Raji (cell line): Measurements from ENCODE around the gene DYNC1I1.

Source experiments
- POLR2A ChIP-seq: IDR thresholded peaks from 2 replicates; pipeline ENCODE4 v1.6.1; 2011; ENCODE audit warnings: low read depth, low read length, control low read depth; ENCODE audit not compliant: insufficient read depth

Gene DYNC1I1

DNA sequence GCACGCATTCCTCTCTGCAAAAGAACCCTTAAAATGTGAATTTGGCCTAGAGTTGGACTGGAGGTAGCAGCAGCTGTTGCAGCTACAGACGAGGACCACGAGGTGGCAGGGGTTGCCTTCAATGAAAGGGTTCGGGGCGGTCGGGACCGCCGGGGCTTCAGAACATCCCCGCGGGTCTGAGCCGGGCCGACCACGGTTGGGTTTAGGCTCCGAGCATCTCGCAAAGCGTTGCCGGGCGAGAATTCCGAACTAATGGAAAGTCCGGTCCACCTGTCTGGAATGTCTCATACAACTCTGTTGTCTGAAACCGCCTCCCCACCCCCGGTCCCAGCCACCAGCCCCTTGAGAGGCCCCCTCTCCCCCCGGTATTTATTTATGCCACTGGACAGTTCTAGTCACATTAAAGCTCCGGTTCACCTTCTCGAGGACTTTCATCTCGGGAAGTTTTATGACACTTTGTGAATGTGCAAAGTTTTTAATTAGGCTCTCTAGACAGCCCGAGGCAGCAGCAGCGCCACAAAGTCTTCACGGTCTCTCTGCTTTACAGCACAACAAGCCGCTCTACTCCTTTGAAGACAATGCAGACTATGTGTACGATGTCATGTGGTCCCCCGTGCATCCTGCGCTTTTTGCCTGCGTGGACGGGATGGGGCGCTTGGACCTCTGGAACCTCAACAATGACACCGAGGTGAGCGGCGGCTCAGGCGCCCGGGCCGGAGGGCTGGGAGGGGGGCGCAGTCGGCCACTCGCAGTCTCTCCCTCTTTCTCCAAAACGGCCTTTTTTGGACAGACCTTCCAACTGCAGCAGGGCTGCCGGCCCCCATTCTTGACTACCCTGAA, 303.4 kb downstream of the DYNC1I1 start:
- TF ChIP-seq POLR2A: no peak

GRCh38 chr7:96076350-96076707, 304.0 kb downstream of the DYNC1I1 start:
- TF ChIP-seq POLR2A: no peak

DNA sequence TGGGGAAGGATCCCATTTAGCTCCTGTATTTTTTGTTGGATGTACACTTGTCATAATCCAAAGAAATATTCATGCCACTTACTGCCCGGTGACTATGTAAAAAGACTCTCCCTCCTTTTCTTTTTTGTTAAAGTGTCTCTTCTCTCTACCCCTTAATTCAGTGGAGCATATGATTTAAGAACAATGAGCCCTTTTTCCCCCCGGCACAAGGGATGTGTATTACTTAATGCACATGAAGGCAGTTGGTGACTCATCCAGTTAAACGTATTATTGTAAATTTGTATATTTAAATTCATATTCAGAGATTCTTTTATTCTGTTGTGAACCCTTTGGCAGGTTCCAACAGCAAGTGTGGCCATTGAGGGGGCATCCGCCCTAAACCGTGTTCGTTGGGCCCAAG, 307.7 kb downstream of the DYNC1I1 start:
- TF ChIP-seq POLR2A: no peak

DNA sequence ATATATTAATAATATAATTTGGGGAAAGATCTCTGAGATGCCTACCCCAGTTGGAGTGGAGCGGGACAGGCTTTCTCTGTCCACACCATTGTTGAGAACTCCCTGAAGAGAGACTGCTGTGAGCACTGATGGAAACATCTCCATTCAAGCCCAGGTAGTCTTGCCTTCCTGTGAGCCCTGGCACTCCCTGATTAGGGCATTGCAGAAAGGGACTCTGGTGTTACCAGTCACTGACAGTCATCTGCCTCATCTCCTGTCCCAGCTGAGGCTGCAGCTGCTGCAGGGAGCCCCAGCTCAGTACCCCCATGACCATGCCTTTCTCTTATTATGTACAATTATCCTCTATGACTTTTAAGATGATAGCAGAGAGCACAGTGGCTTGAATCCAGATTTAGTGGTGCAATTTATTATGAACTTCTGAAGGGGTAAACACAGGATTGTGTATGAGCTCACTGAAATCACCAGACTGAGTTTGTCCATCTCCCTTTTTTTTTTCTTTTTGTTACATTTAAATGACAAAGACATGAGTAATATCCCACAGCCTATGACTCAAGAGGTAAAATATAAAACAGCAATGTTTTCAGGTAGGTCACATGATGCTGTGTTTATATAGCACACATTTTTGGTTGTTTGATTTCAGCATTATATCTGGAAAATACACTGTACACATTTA, 312.7 kb downstream of the DYNC1I1 start:
- TF ChIP-seq POLR2A: no peak

GRCh38 chr7:96085953-96086352, 313.6 kb downstream of the DYNC1I1 start:
- TF ChIP-seq POLR2A: no peak

GRCh38 chr7:96088579-96088978, 316.2 kb downstream of the DYNC1I1 start:
- TF ChIP-seq POLR2A: no peak

DNA sequence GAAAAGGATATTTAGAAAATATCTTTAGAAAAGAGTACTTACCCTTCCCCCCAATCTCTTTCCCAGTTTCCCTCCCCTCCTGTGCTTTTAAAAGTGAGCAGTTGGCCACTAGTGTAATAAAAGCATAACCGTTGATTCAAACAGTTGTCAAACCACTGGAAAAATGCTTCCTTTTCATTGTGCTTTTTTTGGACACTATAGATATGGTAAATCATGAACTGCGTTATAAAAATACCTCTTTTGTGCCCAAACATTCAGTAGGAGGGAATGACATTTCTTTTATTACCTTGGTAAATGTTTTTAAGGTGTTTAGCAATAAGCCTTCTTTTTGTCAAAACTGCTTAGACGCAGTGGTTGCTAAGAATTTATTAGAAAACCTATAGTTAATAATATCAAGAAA, 317.2 kb downstream of the DYNC1I1 start:
- no peak for TF ChIP-seq POLR2A

DNA sequence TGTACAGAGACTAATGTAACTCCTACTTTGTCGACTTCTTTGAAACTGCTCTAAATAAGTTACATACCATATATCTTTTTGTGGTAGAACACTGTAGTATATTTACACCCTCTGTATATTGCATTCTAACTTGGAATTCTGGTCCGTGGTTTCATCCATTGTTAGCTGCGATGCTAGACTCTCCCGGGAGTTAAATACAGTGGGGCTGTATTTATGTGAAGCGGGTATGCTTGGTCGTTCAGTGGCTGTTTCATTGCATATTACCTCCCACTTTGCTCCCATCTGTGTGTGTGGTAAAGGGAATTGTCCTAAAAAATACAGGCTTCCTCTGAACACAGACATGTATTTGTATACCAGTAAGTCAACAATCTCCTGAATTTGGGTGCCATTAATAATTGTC, 318.4 kb downstream of the DYNC1I1 start:
- no peak for TF ChIP-seq POLR2A

- TF ChIP-seq POLR2A: no peak
Observed at GRCh38 chr7:96093435-96093834, 321.1 kb downstream of the DYNC1I1 start.

GRCh38 chr7:96097835-96098234, 325.5 kb downstream of the DYNC1I1 start:
- no peak for TF ChIP-seq POLR2A

GRCh38 chr7:96100737-96101136, 328.4 kb downstream of the DYNC1I1 start:
- TF ChIP-seq POLR2A: no peak

DNA sequence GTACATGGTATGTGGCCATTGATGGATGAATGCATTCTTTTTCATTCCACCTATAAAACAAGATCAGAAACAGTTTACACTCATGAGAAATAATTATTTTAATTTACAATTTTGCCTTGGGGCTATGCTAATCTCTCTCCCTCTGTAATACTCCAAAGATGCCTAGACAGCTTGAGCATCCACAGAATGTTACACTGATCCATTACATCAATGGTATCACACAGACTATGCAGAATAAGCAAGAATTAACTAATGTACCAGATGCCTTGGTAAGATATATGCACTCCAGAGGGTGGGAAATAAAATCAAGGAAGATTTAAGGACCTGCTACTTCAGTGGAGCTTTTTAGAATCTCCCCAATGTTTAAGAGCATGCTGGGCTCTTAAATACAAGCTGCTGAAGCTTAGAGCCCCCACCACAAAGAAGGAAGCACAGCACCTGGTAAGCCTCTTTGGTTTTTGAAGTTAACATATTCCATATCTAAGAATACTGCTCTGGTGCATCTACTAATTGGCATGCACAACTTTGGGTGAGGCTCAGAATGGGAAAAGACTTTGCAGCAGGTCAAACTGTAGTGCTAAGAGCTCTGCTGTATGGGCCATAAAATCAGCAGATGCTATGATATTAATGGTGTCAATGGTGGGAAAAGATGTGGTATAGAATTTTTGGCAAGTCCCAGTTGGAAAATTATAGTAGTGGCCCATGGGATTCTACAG, 329.9 kb downstream of the DYNC1I1 start:
- TF ChIP-seq POLR2A: no peak

DNA sequence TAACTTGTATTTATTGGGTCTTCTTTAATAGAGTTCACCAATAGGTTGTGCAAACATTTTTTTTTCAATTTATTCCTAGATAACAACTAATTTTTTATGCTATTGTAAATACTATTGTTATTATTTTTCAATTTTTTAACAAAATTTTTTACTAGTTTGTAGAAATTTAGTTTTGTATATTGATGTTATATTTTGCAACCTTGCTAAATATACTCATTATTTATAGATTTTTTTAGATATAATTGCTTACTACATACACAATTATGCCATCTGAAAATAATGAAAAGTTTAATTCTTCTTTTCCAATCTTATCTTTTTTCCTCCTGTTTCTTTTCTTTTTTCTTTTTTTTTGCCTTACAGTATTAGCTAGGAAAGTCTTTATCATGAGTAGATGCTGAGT, 332.6 kb downstream of the DYNC1I1 start:
- no peak for TF ChIP-seq POLR2A

DNA sequence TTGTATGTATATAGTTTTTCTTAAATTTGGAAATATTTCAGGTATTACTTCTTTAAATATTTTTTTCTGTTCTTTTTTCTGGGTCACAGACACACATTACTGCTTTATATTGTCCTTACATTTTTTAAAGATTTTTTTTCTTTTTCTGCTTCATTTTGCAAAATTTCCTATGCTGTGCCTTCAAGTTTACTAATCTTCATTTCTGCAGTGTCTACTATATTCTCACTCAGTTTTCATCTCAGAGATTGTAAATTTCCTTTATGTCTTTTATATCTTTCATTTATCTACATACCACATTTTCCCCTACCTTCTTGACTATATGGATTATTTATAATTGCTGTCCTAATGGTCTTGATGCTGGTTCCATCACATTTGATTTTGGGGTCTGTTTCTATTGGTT, 339.1 kb downstream of the DYNC1I1 start:
- no peak for TF ChIP-seq POLR2A

DNA sequence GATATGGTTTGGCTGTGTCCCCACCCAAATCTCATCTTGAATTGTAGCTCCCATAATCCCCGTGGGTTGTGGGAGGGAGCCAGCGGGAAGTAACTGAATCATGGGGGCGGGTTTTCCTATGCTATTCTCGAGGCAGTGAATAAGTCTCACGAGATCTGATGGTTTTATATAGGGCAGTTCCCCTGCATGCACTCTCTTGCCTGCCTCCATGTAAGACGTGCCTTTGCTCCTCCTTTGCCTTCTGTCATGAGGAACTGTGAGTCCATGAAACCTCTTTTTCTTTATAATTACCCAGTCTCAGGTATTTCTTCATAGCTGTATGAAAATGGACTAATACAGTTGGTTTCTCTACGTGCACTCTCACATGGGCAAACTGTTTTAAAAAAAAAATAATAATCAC, 341.8 kb downstream of the DYNC1I1 start:
- no peak for TF ChIP-seq POLR2A

GRCh38 chr7:96116173-96116572, 343.8 kb downstream of the DYNC1I1 start:
- TF ChIP-seq POLR2A: no peak
